Memory B cell (primary cell): ENCODE data around the gene TFDP1.

Experiments
- ATAC-seq: fragments of 150-1000 bp; cut with Tn5 transposase; 2 replicates; pipeline ENCODE4 v1.10.0; 2021; ENCODE audit warnings: low read depth, mild to moderate bottlenecking, moderate library complexity
- DNase-seq, 2 donors: peaks; one replicate each; pipeline ENCODE4 v3.0.0; 2022; ENCODE audit warnings: low spot score in 2 of 2
- H3K27ac Mint-ChIP-seq: one replicate; pipeline ENCODE4 v1.8.0; 2022; ENCODE audit warnings: mild to moderate bottlenecking, moderate library complexity, mixed read lengths
- H3K27me3 Mint-ChIP-seq: one replicate; pipeline ENCODE4 v1.8.0; 2022; ENCODE audit warnings: mixed read lengths
- H3K36me3 Mint-ChIP-seq: one replicate; pipeline ENCODE4 v1.8.0; 2022; ENCODE audit warnings: mild to moderate bottlenecking, mixed read lengths
- H3K4me1 Mint-ChIP-seq: one replicate; pipeline ENCODE4 v1.8.0; 2022; ENCODE audit warnings: mixed read lengths
- H3K4me3 Mint-ChIP-seq: one replicate; pipeline ENCODE4 v1.8.0; 2022; ENCODE audit warnings: mild to moderate bottlenecking, moderate library complexity, mixed read lengths
- H3K9me3 Mint-ChIP-seq: one replicate; pipeline ENCODE4 v1.8.0; 2022; ENCODE audit warnings: mixed read lengths

TFDP1 gene

DNA sequence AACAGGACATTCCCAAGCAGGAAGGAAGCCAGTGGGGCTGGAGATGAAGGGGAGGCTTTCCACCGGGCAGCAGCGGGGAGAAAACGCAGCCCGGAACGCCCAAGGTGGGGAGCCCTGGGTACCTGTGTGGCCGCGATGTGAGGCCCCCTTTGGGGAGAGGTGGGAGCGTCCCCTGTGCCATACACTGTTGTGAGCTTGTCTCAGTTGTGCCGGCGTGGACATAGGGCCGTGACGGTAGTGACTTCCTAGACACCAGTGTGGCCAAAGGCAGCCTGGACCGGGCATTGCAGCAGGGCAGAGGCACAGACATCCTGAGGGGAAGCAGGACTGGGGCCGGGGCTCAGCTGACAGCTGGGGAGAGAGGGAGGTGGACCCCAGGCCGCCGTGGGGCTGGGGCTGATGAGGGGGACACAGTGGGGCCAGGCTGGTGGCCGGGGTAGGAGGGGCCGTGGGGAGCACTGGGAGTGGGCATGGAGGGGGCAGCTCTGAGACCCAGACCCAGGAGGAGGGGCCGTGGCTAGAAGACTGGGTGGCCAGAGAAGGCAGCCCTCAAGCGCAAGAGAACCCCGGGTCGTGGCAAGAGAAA lies 38.5 kb upstream of the TFDP1 start:
- no peaks in the 10 kb centered on the region for H3K4me1 Mint-ChIP-seq
- no peak overlapping the region for H3K4me3 Mint-ChIP-seq
- no peak overlapping the region for H3K27ac Mint-ChIP-seq
- DNase-seq, result no peak
- no peak for ATAC-seq
- H3K36me3 Mint-ChIP-seq, result peaks cover 11% of the 10 kb centered on the region
- no peaks in the 10 kb centered on the region for H3K9me3 Mint-ChIP-seq
- no peaks in the 10 kb centered on the region for H3K27me3 Mint-ChIP-seq

DNA sequence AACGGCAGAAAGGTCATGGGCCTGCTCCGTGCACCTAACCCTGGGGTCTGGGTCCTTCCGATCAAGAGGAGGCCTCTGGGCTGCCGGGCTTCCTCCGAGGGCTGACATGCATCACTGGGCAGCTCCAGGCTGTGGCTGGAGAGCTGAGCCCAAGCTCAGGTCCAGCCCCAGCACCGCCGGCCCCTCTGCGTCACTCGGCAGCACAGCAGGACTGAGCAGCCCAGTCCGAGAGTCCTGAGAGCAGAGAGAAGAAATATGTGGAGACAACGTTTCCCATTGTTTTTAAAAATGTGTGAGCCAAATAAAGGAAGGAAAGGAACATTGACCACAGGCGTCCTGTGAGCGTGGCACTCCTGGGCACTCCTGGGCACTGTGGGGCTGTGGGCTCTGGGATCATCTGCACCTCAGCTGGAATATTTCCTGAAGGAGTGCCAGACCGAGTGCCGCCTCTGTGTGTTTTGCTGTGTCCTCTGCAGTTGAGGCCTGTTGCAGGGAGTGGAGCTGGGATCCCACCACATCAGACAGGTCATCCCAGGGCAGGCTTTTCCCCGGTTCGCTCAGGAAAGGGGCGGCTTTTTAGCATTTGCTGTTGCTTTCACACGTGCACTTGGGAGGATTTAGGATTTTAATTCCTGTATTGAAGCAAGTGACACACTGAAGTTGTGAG lies 37.8 kb upstream of the TFDP1 start:
- Mint-ChIP-seq H3K27me3 (no peaks in the 10 kb centered on the region), H3K4me3 (no peak overlapping the region), H3K4me1 (no peaks in the 10 kb centered on the region), H3K36me3 (peaks cover 15% of the 10 kb centered on the region), H3K9me3 (no peaks in the 10 kb centered on the region), H3K27ac (no peak overlapping the region)
- DNase-seq, result no peak
- no peak for ATAC-seq

DNA sequence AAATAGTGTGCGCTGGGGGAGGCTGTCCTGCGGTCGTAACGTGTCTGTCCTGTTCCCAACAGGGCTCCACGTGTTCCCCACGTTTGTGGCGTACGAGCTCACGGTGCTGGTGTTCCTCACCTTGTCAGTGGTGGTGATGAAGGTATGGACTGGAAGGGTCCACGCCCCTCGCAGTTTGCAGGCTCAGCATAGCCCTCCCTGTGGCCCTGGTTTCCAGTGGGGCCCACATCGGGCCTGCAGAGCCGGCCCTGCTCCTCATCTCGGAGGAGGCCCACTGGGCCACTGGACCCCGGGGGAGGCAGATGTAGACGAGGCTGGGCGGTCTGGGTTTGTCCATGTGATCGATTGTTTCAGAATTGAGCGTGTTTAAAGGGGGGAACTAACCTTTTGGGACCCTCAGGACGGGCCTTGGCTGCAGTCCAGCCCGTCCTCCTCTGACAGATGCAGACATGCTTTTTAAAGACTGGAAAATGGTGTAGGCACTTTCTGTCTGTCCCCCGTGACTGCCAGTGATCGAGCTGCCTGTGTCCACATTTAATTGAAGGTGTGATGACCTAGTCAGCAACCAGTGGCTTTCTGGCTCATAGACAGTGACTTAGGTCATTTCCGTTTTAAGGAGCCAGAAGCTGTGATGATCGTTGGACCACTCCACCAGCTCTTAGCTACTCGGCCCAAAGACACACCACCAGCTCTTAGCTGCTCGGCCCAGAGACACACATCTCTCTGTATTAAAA lies 37.1 kb upstream of the TFDP1 start:
- no peaks in the 10 kb centered on the region for H3K4me1 Mint-ChIP-seq
- H3K27ac Mint-ChIP-seq, result no peak overlapping the region
- H3K27me3 Mint-ChIP-seq, result no peaks in the 10 kb centered on the region
- DNase-seq, result no peak
- H3K4me3 Mint-ChIP-seq, result no peak overlapping the region
- ATAC-seq, result no peak
- peaks cover 19% of the 10 kb centered on the region for H3K36me3 Mint-ChIP-seq
- H3K9me3 Mint-ChIP-seq, result no peaks in the 10 kb centered on the region

DNA sequence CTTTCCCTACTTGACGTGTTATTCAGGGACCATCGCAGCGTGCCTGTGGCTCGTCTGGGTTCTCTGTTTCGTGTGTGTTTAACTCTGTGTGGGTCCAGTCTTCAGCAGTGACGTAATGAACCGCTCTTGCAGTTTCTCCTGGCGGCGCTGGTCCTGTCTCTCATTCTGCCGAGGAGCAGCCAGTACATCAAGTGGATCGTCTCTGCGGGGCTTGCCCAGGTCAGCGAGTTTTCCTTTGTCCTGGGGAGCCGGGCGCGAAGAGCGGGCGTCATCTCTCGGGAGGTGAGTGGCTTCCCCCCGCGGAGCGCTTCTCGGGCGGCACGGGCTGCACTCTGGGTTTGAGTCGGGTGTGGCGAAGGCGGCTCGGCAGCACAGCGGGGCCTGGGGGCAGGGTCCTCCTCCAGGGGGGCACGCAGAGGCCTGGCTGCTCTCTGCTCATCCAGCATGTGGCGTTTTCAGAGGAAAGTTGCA lies 36.3 kb upstream of the TFDP1 start:
- no peaks in the 10 kb centered on the region for H3K9me3 Mint-ChIP-seq
- DNase-seq (no peak), ATAC-seq (no peak)
- H3K27me3 Mint-ChIP-seq, result no peaks in the 10 kb centered on the region
- H3K4me1 Mint-ChIP-seq, result no peaks in the 10 kb centered on the region
- H3K4me3 Mint-ChIP-seq, result no peak overlapping the region
- peaks cover 19% of the 10 kb centered on the region for H3K36me3 Mint-ChIP-seq
- H3K27ac Mint-ChIP-seq, result no peak overlapping the region

DNA sequence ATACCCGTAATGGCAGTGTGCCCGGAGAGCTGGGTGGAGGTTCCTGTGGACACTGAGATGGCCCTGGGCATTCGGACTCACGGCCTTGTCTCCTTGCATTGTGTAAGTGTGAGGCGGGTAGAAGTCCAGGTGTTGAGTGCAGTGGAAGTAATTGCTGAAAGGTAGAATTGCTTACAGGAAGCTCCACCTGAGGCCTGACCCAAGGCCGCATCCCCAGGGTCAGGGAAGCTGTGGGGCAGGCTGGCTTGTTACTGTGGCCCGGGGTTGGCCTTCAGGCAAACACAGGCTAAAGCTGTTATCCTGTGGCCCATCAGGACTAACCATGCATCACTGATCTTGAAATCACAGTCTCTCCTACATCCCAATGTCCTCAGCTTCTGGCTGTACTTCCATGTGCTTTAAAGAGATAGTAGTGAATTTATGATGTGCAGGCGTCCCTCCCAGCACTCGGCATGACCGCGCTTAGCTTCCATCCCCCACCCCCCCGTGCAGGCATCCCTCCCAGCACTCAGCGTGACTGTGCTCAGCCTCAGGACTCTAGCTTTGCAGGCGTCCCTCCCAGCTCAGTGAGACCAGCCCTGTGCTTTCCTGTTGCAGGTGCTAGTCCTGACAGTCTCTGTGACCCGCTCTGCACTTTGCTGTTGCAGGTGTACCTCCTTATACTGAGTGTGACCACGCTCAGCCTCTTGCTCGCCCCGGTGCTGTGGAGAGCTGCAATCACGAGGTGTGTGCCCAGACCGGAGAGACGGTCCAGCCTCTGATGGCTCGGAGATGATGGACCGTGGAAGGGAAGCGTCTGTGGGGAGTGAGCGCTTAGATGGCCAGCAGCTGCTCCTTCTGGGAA lies 35.6 kb upstream of the TFDP1 start:
- peaks cover 17% of the 10 kb centered on the region for H3K36me3 Mint-ChIP-seq
- no peak for ATAC-seq

DNA sequence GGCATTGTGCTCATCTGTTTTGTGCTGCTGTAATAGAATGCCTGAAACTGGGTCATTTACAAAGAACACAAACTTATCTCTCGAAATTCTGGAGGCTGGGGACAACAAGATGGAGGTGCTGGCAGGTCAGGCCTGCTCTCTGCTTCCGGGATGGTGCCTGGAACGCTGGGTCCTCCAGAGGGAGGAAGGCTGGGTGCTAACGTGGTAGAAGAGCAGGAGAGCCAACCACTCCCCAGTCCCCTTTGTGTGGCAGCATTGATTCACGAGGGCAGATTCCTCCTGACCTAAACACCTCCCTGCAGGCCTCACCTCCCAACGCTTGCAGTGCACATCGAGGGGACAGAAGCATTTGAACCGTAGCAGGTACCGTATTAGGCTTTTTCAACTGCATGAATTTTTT lies 34.1 kb upstream of the TFDP1 start:
- H3K36me3 Mint-ChIP-seq, result peaks cover 15% of the 10 kb centered on the region
- no peak for DNase-seq

More for the DNA sequence above, 35.6 kb upstream of the TFDP1 start:
- Mint-ChIP-seq H3K4me1 (no peaks in the 10 kb centered on the region), H3K4me3 (no peak overlapping the region), H3K9me3 (no peaks in the 10 kb centered on the region), H3K27me3 (no peaks in the 10 kb centered on the region), H3K27ac (no peak overlapping the region)
- DNase-seq, result no peak

DNA sequence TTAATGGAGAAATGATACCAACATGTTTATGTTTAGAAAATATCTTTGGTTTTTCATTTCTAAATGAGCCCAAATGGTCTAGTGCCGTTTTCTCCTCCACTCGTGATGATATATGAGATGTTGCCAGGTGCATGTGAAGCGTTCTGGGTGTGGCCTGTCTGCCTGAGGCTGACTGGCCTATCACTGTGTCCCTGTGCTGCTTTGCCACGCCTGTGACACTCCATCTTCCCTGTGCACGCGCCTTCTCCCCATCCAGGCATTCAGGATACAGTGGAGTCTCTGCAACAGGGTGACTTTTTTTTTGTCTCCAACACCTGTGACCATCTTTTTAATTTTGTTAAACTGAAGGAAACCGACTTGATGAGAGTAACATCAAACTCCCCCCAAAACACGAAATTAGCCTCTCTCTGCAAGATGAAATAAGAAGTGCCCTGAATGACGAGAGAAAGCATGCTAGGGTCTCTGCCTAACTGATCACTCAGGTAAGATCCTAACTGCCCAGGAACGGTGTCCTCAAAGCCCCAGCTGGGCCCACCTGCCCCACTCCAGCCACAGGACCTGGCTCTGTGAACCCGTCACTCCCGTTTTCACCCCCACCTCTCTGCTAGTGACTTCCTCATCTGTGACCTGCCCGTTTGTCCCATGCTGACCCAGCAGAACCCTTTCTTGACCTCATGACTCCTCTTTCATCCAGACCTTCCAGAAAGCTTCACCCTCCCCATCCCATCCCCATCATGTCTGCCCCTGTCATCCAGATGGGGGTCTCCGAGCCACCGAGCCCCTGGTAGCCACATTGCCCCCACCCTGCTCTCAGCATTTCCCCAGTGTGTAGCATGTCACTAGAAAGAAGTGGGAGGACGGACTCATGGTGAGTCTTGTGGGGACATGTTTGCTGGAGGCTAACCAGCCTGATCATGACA lies 33.2 kb upstream of the TFDP1 start:
- no peak for ATAC-seq
- H3K4me1 Mint-ChIP-seq, result peaks cover under 1% of the 10 kb centered on the region
- no peaks in the 10 kb centered on the region for H3K9me3 Mint-ChIP-seq
- H3K4me3 Mint-ChIP-seq, result no peak overlapping the region
- DNase-seq, result no peak
- no peaks in the 10 kb centered on the region for H3K27me3 Mint-ChIP-seq
- H3K36me3 Mint-ChIP-seq, result peaks cover 14% of the 10 kb centered on the region
- H3K27ac Mint-ChIP-seq, result no peak overlapping the region

More for the DNA sequence above, 34.1 kb upstream of the TFDP1 start:
- no peaks in the 10 kb centered on the region for H3K27me3 Mint-ChIP-seq
- no peak overlapping the region for H3K27ac Mint-ChIP-seq
- H3K9me3 Mint-ChIP-seq, result no peaks in the 10 kb centered on the region
- no peaks in the 10 kb centered on the region for H3K4me1 Mint-ChIP-seq
- ATAC-seq, result no peak
- no peak overlapping the region for H3K4me3 Mint-ChIP-seq

DNA sequence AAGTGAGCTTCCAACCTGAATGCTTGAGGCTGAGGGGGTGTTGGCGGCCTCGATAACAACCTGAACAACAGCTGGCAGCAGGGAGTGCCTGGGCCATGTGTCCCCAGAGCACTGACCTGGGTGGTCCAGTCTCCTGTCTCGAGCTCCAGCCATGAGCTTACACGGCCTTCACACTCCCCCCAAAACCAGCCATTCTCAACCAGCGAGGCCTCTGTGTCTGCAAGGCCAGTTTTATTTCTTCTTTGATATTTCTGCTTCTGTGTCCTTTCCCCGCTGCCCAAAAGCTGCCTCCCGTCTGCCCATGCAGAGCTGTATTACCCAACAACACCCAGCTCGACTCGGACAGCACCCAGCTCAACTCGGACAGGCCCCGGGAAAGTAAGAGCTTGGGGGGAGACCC lies 32.5 kb upstream of the TFDP1 start:
- H3K4me1 Mint-ChIP-seq, result peaks cover 8% of the 10 kb centered on the region
- no peak overlapping the region for H3K27ac Mint-ChIP-seq
- H3K36me3 Mint-ChIP-seq, result peaks cover 13% of the 10 kb centered on the region
- no peaks in the 10 kb centered on the region for H3K9me3 Mint-ChIP-seq
- H3K4me3 Mint-ChIP-seq, result no peak overlapping the region
- DNase-seq (no peak), ATAC-seq (no peak)
- no peaks in the 10 kb centered on the region for H3K27me3 Mint-ChIP-seq

DNA sequence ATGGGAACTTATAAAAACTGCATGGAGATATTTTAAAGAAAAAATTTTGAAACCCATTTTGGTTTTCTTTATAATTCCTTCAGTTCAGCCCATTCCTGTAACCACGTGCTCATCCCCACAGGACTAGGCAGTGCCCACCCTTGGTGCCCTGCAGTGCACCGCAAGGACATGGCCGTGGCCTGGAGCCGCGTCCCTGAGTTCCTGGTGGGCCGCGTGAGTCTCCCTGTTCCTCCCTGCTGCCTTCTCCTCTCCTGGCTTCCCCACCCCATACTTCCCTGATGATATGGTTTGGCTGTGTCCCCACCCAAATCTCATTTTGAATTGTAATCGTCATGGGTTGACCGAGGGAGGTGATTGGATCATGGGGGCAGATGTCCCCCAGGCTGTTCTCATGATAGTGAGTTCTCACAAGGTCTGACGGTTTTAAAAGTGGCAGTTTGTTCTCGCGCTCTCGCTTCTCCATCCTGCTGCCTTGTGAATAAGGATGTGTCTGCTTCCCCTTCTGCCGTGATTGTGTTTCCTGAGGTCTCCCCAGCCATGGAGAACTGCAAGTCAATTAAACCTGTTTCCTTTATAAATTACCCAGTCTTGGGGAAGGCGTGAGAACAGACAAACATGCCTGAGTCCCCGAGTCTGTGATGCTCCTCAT lies 31.6 kb upstream of the TFDP1 start:
- Mint-ChIP-seq H3K9me3 (no peaks in the 10 kb centered on the region), H3K4me3 (no peak overlapping the region), H3K27me3 (no peaks in the 10 kb centered on the region), H3K27ac (no peak overlapping the region), H3K4me1 (peaks cover 14% of the 10 kb centered on the region), H3K36me3 (peaks cover 13% of the 10 kb centered on the region)
- ATAC-seq (no peak), DNase-seq (no peak)

DNA sequence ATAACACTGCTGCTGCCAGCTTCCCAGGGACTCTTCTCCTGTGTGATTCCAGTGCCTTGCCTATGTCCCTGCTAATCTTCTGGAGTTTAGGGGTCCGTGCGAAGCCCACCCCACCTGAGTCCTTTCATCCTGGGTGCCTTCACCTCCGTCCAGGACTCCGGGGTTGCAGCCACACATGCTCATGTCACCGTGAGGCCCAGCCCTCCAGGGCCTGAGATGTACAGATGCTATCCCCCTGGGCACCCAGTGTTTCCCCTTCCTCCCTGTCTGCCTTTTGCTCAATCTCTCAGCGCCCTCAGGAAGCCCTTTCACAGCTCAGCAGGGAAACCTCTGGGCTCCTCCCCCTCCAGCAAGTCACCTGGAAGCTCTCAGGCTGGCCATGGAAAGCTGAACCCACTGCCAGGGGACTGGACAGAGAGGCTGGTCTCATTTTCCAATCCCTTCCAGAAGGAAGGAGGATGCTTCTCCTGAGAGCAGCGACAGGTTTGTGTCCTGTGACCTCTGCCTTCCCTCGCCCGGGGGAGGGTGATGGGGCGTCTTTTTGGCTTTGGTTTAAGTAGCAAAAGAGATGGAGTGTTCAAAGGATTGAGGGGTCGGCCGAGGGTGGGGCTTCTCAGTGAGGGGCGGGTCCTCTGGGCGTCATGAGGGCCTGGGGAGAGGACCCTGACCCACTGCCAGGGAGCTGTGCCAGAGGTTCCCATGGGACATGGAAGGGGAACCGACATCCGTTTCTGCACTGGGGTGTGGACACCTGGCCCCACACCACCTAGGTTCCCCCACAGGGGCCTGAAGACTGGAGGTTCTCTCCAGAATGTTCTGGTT lies 30.8 kb upstream of the TFDP1 start:
- H3K36me3 Mint-ChIP-seq, result peaks cover 13% of the 10 kb centered on the region
- H3K4me3 Mint-ChIP-seq, result no peak overlapping the region
- no peak overlapping the region for H3K27ac Mint-ChIP-seq
- DNase-seq (no peak), ATAC-seq (no peak)
- peaks cover 18% of the 10 kb centered on the region for H3K4me1 Mint-ChIP-seq
- no peaks in the 10 kb centered on the region for H3K9me3 Mint-ChIP-seq
- H3K27me3 Mint-ChIP-seq, result no peaks in the 10 kb centered on the region

DNA sequence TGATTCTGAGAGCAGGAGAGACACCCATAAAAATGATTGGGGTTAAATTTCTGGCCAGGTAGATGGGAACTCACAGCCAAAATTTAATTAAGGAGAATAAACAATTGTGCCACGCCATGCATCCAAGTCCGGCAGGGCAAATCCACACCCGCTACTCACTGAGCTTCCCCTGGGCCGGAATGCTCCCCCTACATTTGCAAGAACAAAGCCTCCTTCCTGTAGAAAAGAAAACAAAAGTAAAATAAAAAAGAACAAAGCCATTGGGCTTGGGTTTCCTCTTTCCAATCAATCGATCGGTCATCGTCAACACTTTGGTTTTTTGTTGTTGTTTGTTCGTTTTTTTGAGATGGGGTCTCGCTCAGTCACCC lies 30.2 kb upstream of the TFDP1 start:
- no peak overlapping the region for H3K27ac Mint-ChIP-seq
- no peaks in the 10 kb centered on the region for H3K27me3 Mint-ChIP-seq
- no peak for ATAC-seq

DNA sequence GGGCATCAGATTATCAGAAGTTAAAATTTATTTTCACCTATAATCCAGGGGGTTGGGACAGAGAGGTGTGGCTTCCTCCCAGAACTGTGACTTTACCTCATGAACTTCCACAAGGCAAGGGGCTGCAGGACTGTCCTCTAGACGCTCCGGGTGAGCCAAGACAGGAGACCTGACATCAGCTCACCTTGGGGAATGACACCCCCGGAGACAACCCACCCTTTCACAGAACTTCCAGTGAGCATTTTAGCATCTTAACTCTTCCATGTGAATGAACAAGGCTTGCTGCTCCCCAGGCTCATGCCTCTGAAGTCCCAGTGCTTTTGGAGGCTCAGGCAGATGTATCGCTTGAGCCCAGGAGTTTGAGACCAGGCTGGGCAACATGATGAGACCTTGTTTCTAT lies 29.4 kb upstream of the TFDP1 start:
- no peak for ATAC-seq
- Mint-ChIP-seq H3K4me3 (no peak overlapping the region), H3K4me1 (peaks cover 21% of the 10 kb centered on the region), H3K27ac (no peak overlapping the region), H3K9me3 (no peaks in the 10 kb centered on the region), H3K36me3 (peaks cover 9% of the 10 kb centered on the region), H3K27me3 (no peaks in the 10 kb centered on the region)
- DNase-seq, result no peak

More for the DNA sequence above, 30.2 kb upstream of the TFDP1 start:
- Mint-ChIP-seq H3K36me3 (peaks cover 11% of the 10 kb centered on the region), H3K4me3 (no peak overlapping the region), H3K9me3 (no peaks in the 10 kb centered on the region), H3K4me1 (peaks cover 21% of the 10 kb centered on the region)
- DNase-seq, result no peak
